GM12872 (cell line): ENCODE results near the gene DEFB123.

Source experiments
- TF ChIP-seq, protein P1 (sequence below): IDR thresholded peaks from 3 replicates; pipeline ENCODE4 v1.5.1; 2011; ENCODE audit warnings: low read depth, mild to moderate bottlenecking, low read length, moderate library complexity; ENCODE audit not compliant: insufficient read depth

The DEFB123 gene

GRCh38 chr20:31496761-31497295, 56.4 kb downstream of the DEFB123 start:
- TF ChIP-seq, protein P1, sequence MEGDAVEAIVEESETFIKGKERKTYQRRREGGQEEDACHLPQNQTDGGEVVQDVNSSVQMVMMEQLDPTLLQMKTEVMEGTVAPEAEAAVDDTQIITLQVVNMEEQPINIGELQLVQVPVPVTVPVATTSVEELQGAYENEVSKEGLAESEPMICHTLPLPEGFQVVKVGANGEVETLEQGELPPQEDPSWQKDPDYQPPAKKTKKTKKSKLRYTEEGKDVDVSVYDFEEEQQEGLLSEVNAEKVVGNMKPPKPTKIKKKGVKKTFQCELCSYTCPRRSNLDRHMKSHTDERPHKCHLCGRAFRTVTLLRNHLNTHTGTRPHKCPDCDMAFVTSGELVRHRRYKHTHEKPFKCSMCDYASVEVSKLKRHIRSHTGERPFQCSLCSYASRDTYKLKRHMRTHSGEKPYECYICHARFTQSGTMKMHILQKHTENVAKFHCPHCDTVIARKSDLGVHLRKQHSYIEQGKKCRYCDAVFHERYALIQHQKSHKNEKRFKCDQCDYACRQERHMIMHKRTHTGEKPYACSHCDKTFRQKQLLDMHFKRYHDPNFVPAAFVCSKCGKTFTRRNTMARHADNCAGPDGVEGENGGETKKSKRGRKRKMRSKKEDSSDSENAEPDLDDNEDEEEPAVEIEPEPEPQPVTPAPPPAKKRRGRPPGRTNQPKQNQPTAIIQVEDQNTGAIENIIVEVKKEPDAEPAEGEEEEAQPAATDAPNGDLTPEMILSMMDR = no peak

GRCh38 chr20:31497838-31498540, 57.6 kb downstream of the DEFB123 start:
- TF ChIP-seq, protein P1 = no peak
